GM21367 (cell line): ENCODE data around the gene ATP2A1.
"Not testable (repeated sequence)": the region's sequence is repeated elsewhere in the genome, so short reads cannot be mapped to it uniquely, and the experiment has no call there.

Experiments used
- ATAC-seq: cut with Tn5 transposase; IDR thresholded peaks from one replicate; pipeline ENCODE4 v1.9.1; 2021; ENCODE audit not compliant: unreplicated experiment

Gene ATP2A1

DNA sequence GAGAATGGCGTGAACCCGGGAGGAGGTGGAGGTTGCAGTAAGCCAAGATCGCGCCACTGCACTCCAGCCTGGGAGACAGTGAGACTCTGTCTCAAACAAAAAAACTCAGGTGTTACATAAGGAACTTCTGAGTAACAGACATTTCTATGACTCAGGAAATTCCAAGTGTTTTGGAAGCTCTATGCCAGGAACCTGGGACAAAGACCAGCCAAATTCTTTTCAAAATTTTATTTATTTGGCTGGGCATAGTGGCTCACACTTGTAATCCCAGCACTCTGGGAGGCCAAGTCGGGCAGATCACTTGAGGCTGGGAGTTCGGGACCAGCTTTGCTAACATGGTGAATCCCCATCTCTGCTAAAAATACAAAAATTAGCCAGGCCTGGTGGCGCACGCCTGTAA lies 19.9 kb upstream of the ATP2A1 start:
- ATAC-seq, result no peak

DNA sequence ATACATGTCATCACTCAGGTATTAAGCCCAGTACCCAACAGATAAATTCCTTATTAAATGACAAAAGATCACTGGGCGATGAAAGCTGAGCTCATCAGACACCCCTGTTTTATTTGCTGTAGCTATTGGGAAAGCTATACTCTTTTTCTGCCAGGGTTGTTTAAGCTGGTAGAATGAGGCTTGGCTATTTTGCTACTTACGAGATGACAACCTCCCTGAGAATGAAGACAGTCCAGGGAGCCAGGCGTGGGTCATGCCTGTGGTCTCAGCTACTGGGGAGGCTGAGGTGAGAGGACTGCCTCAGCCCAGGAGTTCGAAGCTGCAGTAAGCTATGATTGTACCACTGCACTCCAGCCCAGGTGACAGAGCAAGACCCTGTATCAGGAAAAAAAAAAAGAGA lies 19.0 kb upstream of the ATP2A1 start:
- ATAC-seq, result no peak

DNA sequence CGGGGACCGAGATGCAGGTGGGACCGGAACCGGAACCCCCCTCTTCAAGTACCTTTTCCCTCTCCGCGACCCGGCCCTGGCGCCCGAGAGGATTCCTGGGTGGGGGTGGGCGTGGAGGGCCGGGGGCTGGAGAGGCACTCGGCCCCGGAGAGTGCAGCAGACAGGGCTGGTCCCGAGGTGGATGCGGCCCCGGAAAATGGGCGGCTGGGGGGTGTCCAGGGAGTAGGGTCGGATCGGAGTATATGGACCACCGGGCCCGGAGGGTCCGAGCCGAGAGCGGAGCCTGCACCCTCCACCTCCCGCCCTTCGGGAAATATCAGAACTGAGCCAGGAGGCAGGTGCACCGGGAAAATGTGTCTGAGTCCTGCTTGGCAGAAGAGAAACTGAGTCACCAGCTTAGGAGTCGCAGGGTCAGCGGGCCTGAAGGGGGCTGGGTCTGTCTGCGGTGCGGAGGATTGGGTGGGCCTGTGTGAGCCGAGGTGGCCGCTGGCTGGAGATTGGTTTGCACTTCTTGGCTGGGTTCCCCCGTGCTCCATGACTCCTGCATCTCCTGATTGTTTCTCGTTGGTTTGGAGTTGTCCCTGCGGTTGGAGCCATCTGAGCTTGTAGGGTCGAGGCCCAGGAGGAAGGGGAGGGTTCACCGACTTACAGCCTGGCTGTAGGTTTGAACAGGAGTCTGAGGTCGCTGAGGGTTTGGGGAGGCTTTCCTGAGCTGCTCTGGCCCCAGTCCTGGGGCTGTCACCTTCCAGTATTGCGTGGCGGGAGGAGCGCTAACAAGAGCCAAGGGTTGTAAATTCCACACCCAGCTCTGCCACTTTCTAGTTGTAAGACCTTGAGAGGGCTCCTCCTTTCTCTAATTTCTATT lies 14.1 kb upstream of the ATP2A1 start:
- ATAC-seq, result no peak

DNA sequence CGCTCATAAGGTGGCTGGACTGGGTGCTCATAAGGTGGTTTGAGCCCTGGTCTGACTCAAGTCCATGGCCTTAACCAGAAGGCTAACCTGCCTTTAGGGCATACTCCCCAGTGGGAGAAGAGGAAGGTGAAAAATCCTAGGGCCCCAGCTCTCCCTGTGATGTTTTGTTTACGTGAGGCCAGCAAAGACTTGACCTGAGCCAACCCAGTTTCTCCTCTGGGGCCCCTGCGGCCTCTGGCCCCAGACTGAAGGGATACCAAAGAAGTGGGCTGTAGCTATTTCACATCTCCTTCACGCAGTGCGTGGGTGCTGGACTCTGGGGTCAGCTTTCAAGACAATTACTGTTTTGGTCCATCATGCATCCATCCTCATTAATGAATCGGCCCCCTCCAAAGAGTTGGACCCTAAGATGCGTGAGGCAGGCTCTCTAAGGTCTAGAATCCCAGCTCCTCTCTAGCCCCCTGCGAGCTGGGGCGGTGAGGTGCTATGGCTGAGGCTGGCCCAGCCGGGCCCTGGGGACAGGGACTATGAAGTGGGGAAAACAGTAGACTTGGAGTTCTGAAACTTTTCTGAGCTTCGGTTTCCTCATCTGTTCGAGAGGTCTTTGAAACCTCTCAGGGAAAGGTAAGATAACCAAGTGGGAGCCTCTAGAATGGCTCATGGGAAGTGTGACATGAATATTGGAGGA lies 13.1 kb upstream of the ATP2A1 start:
- ATAC-seq, result no peak

DNA sequence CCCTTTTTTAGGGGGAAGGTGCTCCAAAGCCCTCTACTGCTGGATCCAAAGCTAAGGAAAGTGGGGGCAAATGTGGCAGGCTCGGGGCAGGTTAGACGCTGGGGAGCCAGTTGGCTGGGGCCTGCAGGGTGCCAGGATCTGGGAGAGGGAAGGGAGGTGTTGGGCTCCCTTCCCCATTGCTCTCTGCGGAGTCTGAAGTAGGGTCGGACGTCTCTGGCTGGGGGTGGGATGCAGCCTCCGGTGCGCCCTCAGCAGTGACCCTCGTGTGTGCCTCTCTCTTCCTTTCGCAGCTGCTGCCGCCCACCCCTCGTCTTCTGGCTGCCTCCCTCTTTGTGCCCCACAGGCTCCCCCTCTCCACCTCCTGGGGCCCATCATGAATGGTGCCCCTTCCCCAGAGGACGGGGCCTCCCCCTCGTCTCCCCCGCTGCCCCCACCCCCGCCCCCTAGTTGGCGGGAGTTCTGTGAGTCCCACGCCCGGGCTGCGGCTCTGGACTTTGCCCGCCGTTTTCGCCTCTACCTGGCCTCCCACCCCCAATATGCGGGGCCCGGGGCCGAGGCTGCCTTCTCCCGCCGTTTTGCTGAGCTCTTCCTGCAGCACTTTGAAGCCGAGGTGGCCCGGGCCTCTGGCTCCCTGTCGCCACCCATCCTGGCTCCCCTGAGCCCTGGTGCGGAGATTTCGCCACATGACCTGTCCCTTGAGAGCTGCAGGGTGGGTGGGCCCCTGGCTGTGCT lies 12.4 kb upstream of the ATP2A1 start:
- ATAC-seq, result no peak

DNA sequence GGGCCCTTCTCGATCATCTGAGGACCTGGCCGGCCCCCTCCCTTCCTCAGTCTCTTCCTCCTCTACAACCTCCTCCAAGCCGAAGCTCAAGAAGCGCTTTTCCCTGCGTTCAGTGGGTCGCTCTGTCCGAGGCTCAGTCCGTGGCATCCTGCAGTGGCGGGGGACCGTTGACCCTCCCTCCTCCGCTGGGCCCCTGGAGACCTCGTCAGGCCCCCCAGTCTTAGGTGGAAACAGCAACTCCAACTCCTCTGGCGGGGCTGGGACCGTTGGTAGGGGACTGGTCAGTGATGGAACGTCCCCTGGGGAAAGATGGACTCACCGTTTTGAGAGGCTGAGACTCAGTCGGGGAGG lies 11.9 kb upstream of the ATP2A1 start:
- ATAC-seq, result no peak

DNA sequence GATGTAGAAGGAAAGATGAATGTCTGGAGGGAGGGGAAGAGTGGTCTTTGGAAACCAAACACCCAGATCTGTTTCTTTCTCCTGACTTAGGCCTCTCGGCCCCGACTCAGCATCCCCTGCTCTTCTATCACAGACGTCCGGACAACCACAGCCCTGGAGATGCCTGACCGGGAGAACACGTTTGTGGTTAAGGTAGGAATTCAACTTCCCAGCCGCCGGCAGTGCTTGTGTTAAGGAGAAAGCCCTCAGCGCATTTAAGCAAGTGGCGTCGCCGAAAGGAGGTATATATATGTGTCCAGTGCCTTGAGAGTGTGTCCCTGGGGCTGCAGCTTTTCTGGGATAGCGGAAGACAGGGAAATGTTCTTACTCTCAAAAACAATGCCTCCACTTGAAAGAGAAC lies 11.0 kb upstream of the ATP2A1 start:
- ATAC-seq, result no peak

DNA sequence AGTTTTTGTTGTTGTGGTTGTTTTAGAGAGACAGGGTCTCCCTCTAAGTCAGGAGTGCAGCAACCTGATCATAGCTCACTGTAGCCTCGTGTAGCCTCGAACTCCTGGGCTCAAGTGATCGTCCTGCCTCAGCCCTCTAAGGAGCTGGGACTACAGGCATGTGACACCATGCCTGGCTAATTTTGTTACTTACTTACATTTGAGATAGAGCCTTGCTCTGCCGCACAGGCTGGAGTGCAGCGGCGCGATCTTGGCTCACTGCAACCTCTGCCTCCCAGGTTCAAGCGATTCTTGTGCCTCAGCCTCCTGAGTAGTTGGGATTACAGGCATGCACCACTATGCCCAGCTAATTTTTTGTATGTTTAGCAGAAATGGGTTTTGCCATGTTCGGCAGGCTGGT lies 10.6 kb upstream of the ATP2A1 start:
- not testable (repeated sequence) for ATAC-seq

DNA sequence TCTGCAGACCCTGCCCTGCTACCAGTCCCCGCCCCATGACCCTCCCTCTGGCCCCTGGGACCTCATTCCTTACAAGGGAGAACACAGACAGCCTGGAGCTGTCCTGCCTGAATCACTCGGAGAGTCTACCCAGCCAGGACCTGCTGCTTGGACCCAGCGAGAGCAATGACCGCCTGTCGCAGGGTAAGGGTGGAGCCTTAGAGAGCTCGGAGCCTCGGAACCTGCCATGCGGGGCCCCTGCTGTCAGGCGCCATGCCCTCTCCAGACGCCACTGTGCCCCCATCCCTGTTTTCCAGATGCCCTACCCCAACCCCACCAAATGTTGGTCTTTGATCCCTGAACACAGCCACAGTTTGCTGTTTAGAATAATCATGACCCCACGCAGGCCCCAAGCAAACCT lies 9.1 kb upstream of the ATP2A1 start:
- ATAC-seq, result no peak

DNA sequence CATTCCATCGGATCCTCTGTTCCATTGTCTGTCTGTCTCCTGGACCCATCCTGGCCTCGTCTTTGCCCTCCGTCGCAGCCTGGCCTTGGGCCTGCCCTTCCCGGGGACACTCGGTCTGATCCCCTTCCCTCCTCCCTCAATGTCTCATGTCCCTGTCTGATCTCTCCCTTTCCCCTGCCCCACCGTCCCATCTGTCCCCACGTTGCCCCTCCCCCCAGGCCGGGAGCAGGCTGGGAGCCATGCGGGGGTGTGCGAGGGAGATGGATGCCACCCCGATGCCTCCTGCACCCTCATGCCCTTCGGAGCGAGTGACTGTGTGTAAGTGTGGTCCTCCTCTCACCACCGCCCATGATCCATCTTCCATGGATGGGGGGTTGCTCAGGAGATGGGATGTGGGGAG lies 5.3 kb upstream of the ATP2A1 start:
- no peak for ATAC-seq

DNA sequence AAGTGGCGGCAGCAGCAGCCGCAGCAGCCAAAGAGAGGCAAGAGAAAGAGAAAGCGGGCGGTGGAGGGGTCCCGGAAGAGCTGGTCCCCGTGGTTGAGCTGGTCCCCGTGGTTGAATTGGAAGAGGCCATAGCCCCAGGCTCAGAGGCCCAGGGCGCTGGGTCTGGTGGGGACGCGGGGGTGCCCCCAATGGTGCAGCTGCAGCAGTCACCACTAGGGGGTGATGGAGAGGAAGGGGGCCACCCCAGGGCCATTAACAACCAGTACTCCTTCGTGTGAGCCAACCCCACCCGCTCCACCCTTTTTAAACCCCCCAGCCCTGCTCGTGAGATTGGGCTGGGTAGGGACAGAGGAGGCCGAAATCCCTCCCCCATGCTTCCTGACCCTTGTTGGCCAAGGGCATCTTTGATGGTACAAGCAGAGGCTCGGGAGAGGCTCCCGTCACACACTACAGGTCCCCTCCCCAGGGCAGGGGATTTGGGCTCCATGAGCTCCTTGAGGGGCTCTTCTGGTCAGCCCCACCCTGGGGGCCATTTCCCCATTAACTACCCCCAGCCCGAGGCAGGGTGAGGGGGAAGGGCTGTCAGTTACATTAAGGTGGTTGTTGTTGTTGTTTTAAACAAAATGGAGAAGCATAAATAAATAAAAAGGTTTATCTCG lies 4.6 kb upstream of the ATP2A1 start:
- no peak for ATAC-seq

DNA sequence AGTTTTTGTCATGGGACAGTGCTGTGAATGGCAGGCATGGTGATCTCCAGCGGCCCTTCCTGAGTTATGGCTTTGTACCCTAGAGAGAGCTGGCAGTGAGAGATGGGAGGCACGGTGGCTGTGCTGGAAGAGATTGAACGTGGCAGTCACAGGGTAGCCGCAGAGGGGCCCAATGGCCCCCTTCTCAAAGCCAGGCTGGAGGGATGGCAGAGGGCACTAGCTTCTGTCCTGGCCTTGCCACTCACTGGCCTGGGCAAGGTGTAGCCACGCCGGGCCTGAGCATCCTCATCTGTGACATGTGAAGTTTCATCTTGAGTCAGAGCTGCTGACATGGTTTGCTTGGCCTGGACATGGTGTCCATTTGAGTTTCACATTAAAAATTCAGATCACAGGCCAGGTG lies 3.9 kb upstream of the ATP2A1 start:
- ATAC-seq, result no peak

DNA sequence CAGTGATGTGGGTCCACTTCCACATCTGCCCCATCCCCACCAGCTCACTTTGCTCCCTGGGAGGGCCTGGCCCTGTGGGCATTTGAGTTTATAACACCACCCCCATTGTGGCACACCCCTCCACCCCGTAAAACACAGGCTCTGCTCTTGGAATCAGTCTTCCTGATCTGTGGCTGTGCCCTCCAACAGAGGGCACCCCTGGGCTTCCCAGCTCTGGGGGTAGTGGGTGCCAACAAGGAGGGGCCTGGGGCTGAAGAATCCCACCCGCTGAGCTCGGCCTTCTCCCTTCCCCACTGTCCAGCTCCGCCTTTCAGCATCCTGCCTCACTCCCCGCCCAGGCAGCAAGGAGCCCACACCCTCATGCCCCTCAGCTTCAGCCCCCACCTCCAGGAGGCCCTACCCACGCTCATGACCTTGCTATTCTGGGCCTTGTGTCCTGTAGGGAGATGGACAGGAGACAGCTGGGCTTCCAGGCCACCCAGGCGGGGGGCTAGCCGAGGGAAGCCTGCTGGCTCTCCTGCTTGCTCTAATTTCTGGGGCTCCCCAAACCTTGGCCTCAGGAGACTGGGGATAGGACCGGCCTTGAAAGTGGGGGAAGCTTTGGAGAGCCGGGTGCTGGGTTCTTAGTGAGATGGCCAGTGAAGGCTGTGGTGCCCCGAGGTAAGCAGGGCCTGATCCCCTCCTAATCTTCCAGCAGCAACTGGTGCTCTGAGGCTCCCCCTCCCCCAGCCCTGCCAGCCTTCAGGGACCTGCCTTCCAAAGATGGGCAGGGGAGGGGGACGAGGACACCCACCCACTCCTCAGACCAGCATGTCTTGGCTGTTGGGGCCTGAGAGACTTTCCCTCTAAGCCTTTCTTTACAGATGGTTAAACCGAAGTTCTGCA lies 2.9 kb upstream of the ATP2A1 start:
- ATAC-seq, result no peak

DNA sequence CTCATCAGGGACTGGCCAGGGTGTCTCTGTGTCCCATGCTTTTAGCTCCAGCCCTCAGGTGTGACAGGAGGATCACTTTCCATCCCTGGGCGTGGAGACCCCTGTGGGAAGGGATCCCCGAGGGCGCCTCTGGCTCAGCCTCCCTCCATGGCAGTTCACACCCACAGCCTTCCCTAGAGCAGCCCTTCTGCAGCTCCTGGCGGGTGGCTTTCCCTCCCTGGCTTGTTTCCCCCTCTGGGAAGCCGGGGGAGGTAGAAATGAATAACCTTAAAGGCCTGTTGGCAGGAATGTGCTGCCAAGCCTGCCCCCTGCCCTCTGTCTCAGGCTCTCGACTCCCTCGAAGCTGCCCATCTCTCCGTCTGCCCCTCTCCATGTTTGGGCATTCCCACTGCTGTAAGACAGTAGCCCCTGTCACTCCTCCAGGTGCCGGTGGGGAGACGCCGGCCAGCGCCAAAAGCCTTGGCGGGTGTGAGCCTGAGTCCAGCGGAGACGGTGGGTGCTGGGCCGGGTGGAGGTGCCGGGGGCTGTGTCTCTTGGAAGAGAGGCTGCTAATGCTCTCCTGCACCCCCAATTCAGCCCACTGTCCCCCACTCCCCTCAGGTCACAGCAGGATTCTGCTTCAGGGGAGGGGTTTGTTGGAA lies 2.1 kb upstream of the ATP2A1 start:
- no peak for ATAC-seq

DNA sequence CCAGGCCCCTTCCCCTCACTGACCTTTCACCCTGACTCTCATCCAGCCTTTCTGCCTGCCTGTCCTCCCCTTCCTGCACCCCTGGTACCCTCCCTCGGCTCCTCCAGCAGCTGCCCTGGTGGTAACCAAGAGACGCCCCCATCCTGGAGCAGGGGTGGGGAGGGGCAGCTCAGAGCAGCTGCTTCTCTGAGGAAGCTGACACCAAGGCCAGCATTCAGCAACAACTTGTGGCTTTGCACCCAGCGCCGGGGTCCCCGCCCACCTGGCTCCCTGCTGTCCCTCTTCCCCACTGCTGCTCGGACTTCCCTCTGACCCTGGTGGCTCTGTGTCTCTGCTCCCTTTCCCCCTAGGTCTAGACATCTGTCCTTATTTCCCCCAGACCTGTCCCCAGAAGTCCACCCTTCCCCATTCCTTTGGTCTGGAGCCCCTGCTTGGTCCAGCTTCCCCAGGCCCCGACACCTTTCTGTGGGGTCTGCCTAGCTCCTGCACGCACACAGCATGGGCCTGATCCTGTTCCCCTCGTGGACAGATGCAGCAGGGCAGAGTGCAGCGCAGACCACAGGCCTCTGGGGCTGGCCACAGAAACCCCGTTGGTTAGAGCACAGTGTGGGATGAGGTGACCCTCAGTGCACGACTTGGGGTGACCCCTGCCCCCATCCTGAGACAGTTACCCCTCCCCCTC lies 1.2 kb upstream of the ATP2A1 start:
- no peak for ATAC-seq

DNA sequence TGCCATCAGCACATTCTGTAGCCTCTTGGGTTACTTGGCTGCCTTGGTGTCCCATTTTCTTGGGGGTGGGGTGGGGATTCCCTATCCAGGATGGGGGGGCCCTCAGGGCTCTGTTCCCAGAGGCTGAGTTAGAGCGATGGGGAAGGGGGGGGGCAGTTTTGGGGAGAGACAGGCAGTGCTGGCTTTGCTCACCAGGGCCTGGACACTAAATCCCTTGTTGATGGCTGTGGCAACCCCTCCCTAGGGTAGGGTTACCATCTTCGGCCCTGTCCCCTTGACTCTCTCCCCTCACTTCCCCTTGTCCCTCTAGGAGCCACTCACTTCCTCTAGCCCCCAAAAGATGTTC lies 660 bp upstream of the ATP2A1 start:
- no peak for ATAC-seq

DNA sequence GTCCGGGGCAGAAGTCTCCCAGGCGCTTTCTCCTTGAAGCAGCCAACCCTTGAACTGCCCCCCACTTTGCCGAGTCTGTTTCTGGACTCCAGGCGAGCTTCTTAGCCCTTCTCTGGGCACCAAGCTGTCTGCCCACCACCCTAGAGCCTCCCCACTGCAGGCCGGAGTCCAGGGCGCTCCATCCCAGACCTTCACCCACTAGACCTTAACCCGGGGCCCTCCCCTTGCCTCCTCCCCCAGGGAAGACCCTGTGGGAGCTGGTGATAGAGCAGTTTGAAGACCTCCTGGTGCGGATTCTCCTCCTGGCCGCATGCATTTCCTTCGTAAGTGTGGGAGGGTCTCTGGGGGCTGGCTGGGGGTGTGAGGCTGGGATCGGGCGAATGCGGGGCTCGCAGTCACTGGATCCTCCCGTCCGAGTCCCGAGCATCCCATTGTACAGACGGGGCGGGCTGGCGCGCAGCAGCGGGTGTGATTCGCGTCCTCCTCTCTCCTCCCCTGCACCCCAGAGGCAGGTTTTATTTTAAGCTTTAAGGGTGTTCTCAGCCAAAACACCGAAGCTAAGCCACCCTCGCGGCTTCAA lies 1.1 kb downstream of the ATP2A1 start:
- ATAC-seq, result no peak

DNA sequence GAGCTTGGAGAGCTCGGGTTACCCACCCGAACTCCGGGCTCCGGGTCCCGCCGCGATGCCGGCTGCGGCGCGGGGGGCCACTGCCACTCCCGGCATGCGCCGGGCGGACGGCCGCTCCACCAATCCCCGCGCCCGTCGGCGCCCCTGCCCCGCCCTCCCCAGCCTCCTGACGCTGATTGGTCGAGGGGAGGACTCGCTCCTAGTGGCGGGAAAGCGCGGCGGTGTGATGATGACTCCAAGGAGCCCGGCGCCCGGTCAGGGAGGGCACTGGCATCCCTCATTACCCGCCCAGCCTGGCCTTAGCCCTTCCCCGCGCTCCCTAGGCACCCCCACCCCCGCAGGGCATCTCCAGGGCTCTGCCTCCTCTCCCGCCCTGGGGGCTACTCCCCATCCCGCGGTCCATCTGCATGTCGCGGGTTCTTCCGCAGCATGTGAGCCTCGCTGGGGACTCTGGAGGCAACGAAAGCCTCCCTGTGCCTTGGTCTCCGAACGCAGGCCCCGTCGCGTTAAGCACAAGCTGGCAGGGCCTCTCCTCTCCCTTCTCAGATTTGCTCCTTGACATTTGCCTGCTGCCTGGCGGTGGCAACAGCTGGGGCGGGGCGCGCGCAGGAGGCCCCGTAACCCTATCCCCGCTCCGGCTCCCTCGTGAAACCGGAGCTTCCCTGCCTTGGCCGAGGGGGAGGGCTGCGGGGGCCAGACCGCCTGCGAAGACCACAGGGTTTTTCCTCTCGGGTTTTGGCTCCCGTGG lies 1.7 kb downstream of the ATP2A1 start:
- peak; percentile 62 for ATAC-seq

DNA sequence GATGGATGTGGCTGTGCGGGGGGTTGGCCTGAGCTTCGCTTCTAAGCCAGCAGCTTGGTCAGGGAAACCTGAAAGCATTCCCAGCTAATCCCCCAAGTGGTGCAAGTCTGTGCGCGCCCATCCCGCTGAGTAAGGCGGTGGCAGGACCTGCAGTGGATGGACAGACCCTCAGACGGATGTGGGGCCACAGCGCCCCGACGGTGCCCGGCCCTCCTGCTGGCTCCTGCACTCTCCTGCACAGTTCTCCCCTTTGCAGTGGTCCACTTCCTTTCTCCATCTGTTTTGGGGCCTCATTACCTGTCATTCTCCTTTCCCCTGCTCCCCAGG lies 2.3 kb downstream of the ATP2A1 start:
- no peak for ATAC-seq
